DOHH2 (cell line): ENCODE results near the gene KCTD6.

Experiments used
- H3F3A ChIP-seq: fragments of 200-600 bp; sonication (generic), shearing (Covaris generic); 2 replicates; pipeline ENCODE4 v1.6.0; 2016; ENCODE audit warnings: antibody characterized with exemption, mild to moderate bottlenecking; ENCODE audit not compliant: control insufficient read depth, insufficient read depth
- H3K27ac ChIP-seq: fragments of 200-600 bp; sonication (generic); 2 replicates; pipeline ENCODE4 v1.5.1; 2014; ENCODE audit warnings: low read depth, mild to moderate bottlenecking, low read length, moderate library complexity
- H3K27me3 ChIP-seq: fragments of 200-600 bp; sonication (generic); 2 replicates; pipeline ENCODE4 v1.6.1; 2014; ENCODE audit warnings: mild to moderate bottlenecking, low read length, mixed read lengths; ENCODE audit not compliant: control insufficient read depth
- H3K36me3 ChIP-seq: fragments of 200-600 bp; sonication (generic); 2 replicates; pipeline ENCODE4 v1.6.1; 2014; ENCODE audit warnings: mild to moderate bottlenecking, low read length, moderate library complexity, mixed read lengths; ENCODE audit not compliant: control insufficient read depth
- H3K4me1 ChIP-seq: fragments of 200-600 bp; sonication (generic); 2 replicates; pipeline ENCODE4 v1.6.1; 2014; ENCODE audit warnings: mild to moderate bottlenecking, low read length, mixed read lengths; ENCODE audit not compliant: control insufficient read depth
- H3K4me2 ChIP-seq: fragments of 200-600 bp; sonication (generic); 2 replicates; pipeline ENCODE4 v1.6.0; 2014; ENCODE audit warnings: mild to moderate bottlenecking, low read length, moderate library complexity
- H3K4me3 ChIP-seq: fragments of 200-600 bp; sonication (generic); 2 replicates; pipeline ENCODE4 v1.5.1; 2014; ENCODE audit warnings: mild to moderate bottlenecking, low read length, mixed read lengths
- H3K79me2 ChIP-seq: fragments of 200-600 bp; sonication (generic); 2 replicates; pipeline ENCODE4 v1.6.1; 2014; ENCODE audit warnings: mild to moderate bottlenecking, low read length, mixed read lengths; ENCODE audit not compliant: control insufficient read depth
- H3K9me2 ChIP-seq: fragments of 200-600 bp; sonication (generic); replicated peaks from 2 replicates; pipeline ENCODE4 v1.6.1; 2014; ENCODE audit warnings: mild to moderate bottlenecking, low read length, mixed read lengths; ENCODE audit not compliant: control insufficient read depth
- H3K9me3 ChIP-seq: fragments of 200-600 bp; sonication (generic); 2 replicates; pipeline ENCODE4 v1.6.1; 2014; ENCODE audit warnings: antibody characterized with exemption, low read length, mixed read lengths; ENCODE audit not compliant: control insufficient read depth, insufficient read depth
- H4K20me1 ChIP-seq: fragments of 200-600 bp; sonication (generic); 2 replicates; pipeline ENCODE4 v1.6.0; 2014; ENCODE audit warnings: low read depth, mild to moderate bottlenecking, antibody characterized with exemption, low read length, moderate library complexity; ENCODE audit not compliant: control insufficient read depth, insufficient read depth
- EZH2phosphoT487 ChIP-seq: fragments of 200-600 bp; sonication (generic); IDR thresholded peaks from 2 replicates; pipeline ENCODE4 v1.6.1; 2017; ENCODE audit warnings: borderline replicate concordance, mild to moderate bottlenecking, antibody characterized with exemption, low read length, moderate library complexity, mixed read lengths
- TF ChIP-seq, protein P1 (sequence below): fragments of 200-600 bp; sonication (generic); IDR thresholded peaks from one replicate; pipeline ENCODE4 v1.5.1; 2014; ENCODE audit warnings: antibody characterized with exemption, mild to moderate bottlenecking, low read depth, low read length; ENCODE audit not compliant: poor library complexity, severe bottlenecking

Gene KCTD6

DNA sequence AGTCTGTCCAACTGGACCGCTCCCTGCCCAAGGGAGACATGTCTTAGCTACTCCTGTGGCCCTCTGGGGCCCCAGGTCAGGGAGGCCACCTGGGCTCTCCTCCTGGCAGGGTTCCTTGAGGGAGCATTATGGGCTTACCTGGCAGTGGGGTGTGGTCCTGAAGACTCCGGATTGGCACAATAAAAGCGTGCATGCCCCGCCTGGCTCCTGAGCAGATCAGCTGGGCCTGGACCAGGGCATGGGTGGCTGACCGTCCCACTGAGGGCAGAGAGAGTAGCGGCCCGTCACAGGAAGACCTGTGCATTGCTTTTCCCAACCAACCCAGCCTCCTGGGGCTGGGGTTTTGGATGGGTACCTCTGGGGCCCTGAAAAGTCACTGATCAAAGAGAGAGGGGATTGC is 39.7 kb downstream of the KCTD6 start:
- Histone ChIP-seq H3F3A (no peaks in the 10 kb centered on the region), H3K36me3 (no peaks in the 10 kb centered on the region), H3K4me3 (no peak overlapping the region), H3K4me1 (peaks cover 11% of the 10 kb centered on the region; the same call in 1 of the 2 replicates), H4K20me1 (no peaks in the 10 kb centered on the region), H3K27me3 (no peaks in the 10 kb centered on the region), H3K27ac (no peak overlapping the region), H3K4me2 (no peak overlapping the region), H3K9me3 (no peaks in the 10 kb centered on the region), H3K9me2 (no peaks in the 10 kb centered on the region), H3K79me2 (no peaks in the 10 kb centered on the region)
- TF ChIP-seq EZH2phosphoT487: no peak
- TF ChIP-seq, protein P1, sequence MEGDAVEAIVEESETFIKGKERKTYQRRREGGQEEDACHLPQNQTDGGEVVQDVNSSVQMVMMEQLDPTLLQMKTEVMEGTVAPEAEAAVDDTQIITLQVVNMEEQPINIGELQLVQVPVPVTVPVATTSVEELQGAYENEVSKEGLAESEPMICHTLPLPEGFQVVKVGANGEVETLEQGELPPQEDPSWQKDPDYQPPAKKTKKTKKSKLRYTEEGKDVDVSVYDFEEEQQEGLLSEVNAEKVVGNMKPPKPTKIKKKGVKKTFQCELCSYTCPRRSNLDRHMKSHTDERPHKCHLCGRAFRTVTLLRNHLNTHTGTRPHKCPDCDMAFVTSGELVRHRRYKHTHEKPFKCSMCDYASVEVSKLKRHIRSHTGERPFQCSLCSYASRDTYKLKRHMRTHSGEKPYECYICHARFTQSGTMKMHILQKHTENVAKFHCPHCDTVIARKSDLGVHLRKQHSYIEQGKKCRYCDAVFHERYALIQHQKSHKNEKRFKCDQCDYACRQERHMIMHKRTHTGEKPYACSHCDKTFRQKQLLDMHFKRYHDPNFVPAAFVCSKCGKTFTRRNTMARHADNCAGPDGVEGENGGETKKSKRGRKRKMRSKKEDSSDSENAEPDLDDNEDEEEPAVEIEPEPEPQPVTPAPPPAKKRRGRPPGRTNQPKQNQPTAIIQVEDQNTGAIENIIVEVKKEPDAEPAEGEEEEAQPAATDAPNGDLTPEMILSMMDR: no peak

DNA sequence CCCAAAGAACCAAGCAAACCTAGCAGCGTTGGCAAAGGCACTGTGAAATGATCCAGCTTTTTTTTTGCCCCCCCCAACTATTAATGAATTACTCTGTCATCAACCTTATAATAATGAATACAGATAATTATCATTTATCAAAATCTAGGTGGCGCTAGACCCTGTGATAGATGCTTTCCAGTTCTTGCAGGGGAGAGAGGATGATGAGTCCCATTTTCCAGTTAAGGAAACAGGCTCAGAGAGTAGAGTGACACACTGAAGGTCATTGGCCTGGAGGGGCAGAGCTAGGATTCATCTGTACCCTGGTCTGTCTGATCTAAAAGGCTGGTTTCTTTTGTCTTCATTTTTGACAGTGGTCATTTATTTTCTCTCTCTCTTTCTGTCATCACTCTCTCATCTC is 40.1 kb downstream of the KCTD6 start:
- no peak overlapping the region for H3K4me3 ChIP-seq
- no peaks in the 10 kb centered on the region for H3F3A ChIP-seq
- peaks cover 11% of the 10 kb centered on the region; the same call in 1 of the 2 replicates for H3K4me1 ChIP-seq
- H3K36me3 ChIP-seq: no peaks in the 10 kb centered on the region
- TF ChIP-seq, protein P1: peak; percentile 56
- TF ChIP-seq EZH2phosphoT487: no peak
- no peaks in the 10 kb centered on the region for H3K9me2 ChIP-seq
- H3K27me3 ChIP-seq: no peaks in the 10 kb centered on the region
- no peaks in the 10 kb centered on the region for H4K20me1 ChIP-seq
- H3K9me3 ChIP-seq: no peaks in the 10 kb centered on the region
- H3K4me2 ChIP-seq: no peak overlapping the region
- no peaks in the 10 kb centered on the region for H3K79me2 ChIP-seq
- no peak overlapping the region for H3K27ac ChIP-seq

DNA sequence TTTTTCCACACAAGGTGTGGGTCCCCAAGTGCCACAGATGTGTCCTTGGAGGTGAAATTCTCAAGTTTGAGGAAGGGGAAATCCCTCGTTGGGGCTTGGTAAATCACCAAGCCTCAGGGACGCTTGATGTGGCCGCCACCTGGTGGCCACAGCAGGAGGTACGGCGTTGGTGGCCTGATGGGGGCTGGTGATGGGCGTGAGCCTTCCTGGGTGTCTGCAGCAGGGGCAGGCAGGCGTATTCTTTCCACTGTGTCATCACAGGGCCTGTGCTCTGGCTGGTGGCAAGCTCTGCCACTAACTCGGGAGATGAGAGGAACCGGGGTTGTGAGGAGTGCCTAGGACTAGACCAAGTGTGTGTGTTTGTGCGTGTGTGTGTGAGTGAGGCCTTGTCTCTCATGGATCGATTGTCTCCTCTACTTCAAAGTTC is 40.9 kb downstream of the KCTD6 start:
- Histone ChIP-seq H3K36me3 (no peaks in the 10 kb centered on the region), H3F3A (no peaks in the 10 kb centered on the region), H3K9me2 (no peaks in the 10 kb centered on the region), H4K20me1 (no peaks in the 10 kb centered on the region), H3K4me2 (peak overlapping the region; percentile 10), H3K79me2 (no peaks in the 10 kb centered on the region), H3K27me3 (no peaks in the 10 kb centered on the region), H3K27ac (no peak overlapping the region), H3K4me3 (no peak overlapping the region), H3K9me3 (no peaks in the 10 kb centered on the region), H3K4me1 (peaks cover 11% of the 10 kb centered on the region; the same call in 1 of the 2 replicates)
- TF ChIP-seq, protein P1: peak; percentile 96
- TF ChIP-seq EZH2phosphoT487: no peak
